HG03103 (cell line): ENCODE data around the gene CORO6.

Experiments
- ATAC-seq: cut with Tn5 transposase; IDR thresholded peaks from one replicate; pipeline ENCODE4 v1.9.1; 2021; ENCODE audit warnings: low read depth; ENCODE audit not compliant: unreplicated experiment

CORO6 gene

GRCh38 chr17:29592850-29593551 lies 29.7 kb downstream of the CORO6 start, which contains the start of gene ANKRD13B:
TSS of gene ANKRD13B (plus strand) at chr17:29593132. CDS start at chr17:29593622, 490 bp downstream.
- ATAC-seq: no peak

GRCh38 chr17:29591737-29592608 lies 30.7 kb downstream of the CORO6 start:
- ATAC-seq: no peak

- no peak for ATAC-seq
These were observed 31.5 kb downstream of the CORO6 start for GRCh38 chr17:29591146-29591736.

- ATAC-seq: no peak
These were observed 32.1 kb downstream of the CORO6 start for GRCh38 chr17:29590411-29591145.

- ATAC-seq: peak; percentile 49
These were observed 32.9 kb downstream of the CORO6 start, which contains the start of gene GIT1 for GRCh38 chr17:29589524-29590410. TSS of gene GIT1 (minus strand) at chr17:29589648. CDS start at chr17:29589378, 270 bp downstream.

GRCh38 chr17:29588562-29589411 lies 33.9 kb downstream of the CORO6 start:
- ATAC-seq: no peak

GRCh38 chr17:29588017-29588561 lies 34.6 kb downstream of the CORO6 start:
- no peak for ATAC-seq

- ATAC-seq: no peak
These were observed 35.1 kb downstream of the CORO6 start for GRCh38 chr17:29587591-29587990.

- no peak for ATAC-seq
These were observed 35.8 kb downstream of the CORO6 start for GRCh38 chr17:29586676-29587469.

GRCh38 chr17:29585080-29585751 lies 37.5 kb downstream of the CORO6 start:
- ATAC-seq: no peak

- ATAC-seq: no peak
These were observed 38.1 kb downstream of the CORO6 start for GRCh38 chr17:29584452-29585079.

- ATAC-seq: no peak
These were observed 39.1 kb downstream of the CORO6 start for GRCh38 chr17:29583324-29584248.

GRCh38 chr17:29582772-29583171 lies 39.9 kb downstream of the CORO6 start:
- no peak for ATAC-seq

GRCh38 chr17:29582254-29582765 lies 40.4 kb downstream of the CORO6 start:
- no peak for ATAC-seq

- ATAC-seq: no peak
These were observed 41.0 kb downstream of the CORO6 start for GRCh38 chr17:29581583-29582253.
